Measurements from ENCODE around the gene TSPAN12.
"Not testable (repeated sequence)": the region's sequence is repeated elsewhere in the genome, so short reads cannot be mapped to it uniquely, and the experiment has no call there.

TSPAN12 gene

DNA sequence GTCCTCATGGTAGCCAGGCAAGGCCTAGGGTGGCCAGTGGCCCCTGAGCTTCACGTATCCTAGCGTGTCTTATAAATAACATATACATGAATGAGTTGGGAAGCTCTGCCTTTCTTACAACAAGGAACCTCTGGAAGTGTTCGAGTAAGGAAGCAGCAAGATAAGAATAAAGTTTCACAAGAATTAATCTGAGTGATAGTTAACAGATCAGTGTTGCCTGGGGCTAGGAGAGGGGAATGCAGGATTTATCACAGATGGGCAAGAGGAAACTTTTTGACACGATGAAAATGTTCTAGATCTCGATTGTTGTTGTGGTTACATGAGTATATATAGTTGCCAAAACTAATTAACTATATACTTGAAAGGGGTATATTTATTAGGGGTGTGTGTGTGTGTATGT is 74.2 kb downstream of the TSPAN12 start:
- H3K4me3 ChIP-seq (replicated peaks; ENCODE audit: low read depth, low read length), result no peak overlapping the region
- TF ChIP-seq, protein P1, sequence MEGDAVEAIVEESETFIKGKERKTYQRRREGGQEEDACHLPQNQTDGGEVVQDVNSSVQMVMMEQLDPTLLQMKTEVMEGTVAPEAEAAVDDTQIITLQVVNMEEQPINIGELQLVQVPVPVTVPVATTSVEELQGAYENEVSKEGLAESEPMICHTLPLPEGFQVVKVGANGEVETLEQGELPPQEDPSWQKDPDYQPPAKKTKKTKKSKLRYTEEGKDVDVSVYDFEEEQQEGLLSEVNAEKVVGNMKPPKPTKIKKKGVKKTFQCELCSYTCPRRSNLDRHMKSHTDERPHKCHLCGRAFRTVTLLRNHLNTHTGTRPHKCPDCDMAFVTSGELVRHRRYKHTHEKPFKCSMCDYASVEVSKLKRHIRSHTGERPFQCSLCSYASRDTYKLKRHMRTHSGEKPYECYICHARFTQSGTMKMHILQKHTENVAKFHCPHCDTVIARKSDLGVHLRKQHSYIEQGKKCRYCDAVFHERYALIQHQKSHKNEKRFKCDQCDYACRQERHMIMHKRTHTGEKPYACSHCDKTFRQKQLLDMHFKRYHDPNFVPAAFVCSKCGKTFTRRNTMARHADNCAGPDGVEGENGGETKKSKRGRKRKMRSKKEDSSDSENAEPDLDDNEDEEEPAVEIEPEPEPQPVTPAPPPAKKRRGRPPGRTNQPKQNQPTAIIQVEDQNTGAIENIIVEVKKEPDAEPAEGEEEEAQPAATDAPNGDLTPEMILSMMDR (IDR thresholded peaks at IDR 0.05; ENCODE audit: low read length, missing control alignments), result no peak
- DNase-seq (ENCODE audit: low read depth), result no peak

DNA sequence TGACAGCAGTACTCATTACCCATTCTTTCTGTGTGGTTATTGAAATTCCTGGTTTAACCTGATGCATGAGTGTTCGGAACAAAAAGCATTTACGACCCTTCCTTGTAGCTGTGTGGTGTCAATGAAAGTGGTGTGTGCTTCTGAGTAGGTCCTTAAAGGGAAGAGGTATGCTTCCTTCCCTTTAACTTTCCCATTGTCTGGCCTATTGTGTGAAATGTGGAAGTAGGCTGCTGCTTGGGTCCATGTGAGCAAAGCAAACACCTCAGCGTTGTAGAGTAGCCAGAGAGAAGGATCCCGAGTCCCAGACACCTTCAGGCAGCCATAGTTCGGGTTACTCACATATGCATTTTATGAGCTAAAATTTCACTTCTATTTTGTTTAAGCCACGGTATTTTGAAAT is 74.7 kb downstream of the TSPAN12 start:
- DNase-seq (ENCODE audit: low read depth), result no peak
- H3K4me3 ChIP-seq (replicated peaks; ENCODE audit: low read depth, low read length), result no peak overlapping the region
- TF ChIP-seq, protein P1 (IDR thresholded peaks at IDR 0.05; ENCODE audit: low read length, missing control alignments), result no peak

DNA sequence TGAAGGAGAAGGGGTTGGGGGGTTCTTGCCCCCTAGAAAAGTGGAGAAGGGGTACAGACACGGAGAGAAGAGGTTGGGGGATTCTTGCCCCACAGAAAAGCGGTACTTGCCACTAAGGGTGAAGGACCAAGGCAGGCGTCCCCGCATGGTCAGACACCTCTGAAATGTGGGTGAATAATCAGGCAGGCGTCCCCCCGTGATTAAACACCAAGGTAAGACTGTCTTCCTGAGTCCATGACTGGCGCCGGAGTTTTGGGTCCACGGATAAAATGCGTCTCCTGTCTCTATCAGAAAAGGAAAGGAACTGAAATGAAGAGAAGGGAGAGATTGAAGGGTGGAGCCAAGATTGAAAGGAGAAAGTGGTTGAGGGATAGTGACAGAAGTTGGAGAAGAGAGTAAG is 76.0 kb downstream of the TSPAN12 start:
- H3K4me3 ChIP-seq (replicated peaks; ENCODE audit: low read depth, low read length); DNase-seq (ENCODE audit: low read depth): not testable (repeated sequence)

DNA sequence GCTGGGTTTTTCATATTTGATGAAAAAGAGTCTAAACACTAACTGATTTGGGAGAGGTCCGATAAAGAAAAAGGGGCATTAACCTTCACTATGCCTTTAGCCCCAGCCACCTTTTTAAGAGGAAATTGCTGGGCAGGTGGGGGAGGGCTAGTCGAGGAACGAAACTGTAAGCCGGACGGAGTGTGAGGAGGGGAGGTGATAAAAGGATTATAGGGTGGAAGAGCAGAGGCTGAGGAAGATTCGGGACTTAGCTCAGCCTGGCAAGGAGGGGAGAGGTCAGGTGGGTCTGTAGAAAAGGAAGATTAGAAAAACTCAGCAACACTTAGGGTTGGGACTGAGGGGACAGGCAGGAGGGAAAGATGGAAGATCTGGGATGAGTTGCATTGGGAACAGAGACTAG is 77.0 kb downstream of the TSPAN12 start:
- TF ChIP-seq, protein P1 (IDR thresholded peaks at IDR 0.05; ENCODE audit: low read length, missing control alignments), result no peak
- DNase-seq (ENCODE audit: low read depth), result no peak
- H3K4me3 ChIP-seq (replicated peaks; ENCODE audit: low read depth, low read length), result no peak overlapping the region

DNA sequence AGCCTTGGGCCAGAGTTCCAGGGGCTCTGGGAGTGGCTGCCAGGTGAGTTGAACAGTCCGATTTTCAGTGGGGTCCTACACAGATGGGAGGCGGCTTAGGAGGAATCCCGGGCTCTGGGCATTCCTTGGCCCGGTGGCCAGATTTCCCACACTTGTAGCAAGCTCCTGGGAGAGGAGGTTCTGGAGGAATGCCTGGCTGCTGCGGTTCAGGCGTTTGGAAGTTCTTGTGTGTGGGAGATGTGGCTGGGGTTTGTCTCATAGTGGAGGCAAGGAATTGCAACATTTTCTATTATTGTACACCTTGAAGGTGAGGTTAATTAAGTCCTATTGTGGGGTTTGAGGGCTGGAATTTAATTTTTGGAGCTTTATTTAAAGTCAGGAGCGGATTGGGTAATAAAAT is 77.5 kb downstream of the TSPAN12 start:
- not testable (repeated sequence) for DNase-seq (ENCODE audit: low read depth); H3K4me3 ChIP-seq (replicated peaks; ENCODE audit: low read depth, low read length)

DNA sequence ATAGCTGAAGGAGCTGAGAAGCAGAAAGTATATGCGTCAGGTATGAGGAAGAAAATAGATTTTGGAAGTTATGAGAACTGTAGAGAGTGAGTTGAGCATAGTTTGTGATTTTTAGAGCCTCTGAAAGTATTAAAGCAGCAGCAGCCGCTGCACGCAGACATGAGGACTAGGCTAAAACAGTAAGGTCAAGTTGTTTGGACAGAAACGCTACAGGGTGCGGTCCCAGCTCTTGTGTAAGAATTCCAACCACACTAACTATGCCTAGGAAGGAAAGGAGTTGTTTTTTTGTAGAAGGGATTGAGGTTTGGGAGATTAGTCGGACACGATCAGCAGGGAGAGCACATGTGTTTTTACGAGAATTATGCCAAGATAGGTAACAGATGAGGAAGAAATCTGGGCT is 78.9 kb downstream of the TSPAN12 start:
- DNase-seq (ENCODE audit: low read depth); H3K4me3 ChIP-seq (replicated peaks; ENCODE audit: low read depth, low read length): not testable (repeated sequence)

DNA sequence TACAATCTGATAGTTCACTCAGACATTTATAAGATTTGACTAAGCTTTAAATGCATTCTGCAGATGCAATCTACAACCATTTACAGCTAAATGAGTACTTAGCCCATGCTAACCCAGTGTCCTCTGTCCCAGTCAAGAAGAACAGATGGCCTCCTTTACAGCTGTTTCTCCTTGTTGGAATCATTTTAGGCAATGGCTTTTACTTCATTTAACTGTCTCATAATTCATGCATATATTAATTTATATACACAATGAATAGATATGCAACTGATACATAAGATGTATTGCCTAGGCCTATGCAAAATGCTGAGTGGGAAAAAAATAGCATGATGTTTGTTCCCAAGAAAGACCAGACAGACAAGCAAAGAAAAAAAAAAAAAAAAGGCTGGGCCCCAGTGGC is 82.2 kb downstream of the TSPAN12 start:
- no peak for DNase-seq (ENCODE audit: low read depth)
- H3K4me3 ChIP-seq (replicated peaks; ENCODE audit: low read depth, low read length), result no peak overlapping the region
- TF ChIP-seq, protein P1 (IDR thresholded peaks at IDR 0.05; ENCODE audit: low read length, missing control alignments), result no peak

DNA sequence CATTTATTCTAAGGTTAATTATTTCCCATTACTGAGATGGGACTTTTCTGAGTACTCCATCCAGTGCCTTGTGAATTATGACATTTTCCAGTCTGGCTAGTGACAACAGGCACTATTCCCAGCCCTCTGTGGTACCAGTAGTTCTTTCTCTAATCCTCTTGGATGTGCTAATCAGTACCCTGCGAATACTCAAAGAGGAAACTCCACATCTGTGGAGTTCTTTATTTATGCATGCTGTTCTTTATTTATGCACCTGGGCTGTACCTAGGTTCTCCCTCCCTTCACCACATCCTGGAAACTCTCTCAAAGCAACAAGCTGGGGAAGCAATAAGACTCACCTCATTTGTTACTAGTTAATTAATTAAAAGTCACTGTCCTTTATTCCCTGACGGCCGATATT is 83.5 kb downstream of the TSPAN12 start:
- no peak overlapping the region for H3K4me3 ChIP-seq (replicated peaks; ENCODE audit: low read depth, low read length)
- DNase-seq (ENCODE audit: low read depth), result no peak
- TF ChIP-seq, protein P1 (IDR thresholded peaks at IDR 0.05; ENCODE audit: low read length, missing control alignments), result no peak

DNA sequence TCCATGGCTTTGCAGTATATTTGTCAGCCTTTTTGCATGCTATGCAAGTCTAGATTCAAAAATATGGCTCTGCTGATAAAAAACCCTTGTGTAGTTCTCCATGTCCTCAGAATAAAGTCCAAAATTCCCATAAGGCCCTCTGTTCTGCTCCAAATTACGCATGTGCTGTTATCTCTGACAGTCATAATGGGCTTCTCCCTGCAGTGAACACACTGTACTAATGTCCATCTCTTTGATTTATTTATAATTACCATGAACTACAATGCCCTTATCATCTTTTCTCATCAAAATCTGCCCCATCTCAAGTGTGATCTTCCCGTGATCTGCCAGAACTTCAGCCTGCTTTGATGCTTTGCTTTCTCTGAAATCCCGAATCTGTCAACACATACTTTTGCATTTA is 87.7 kb downstream of the TSPAN12 start:
- no peak overlapping the region for H3K4me3 ChIP-seq (replicated peaks; ENCODE audit: low read depth, low read length)
- TF ChIP-seq, protein P1 (IDR thresholded peaks at IDR 0.05; ENCODE audit: low read length, missing control alignments), result no peak
- no peak for DNase-seq (ENCODE audit: low read depth)

Data from fibroblast of pulmonary artery (primary cell).